Testis (tissue), 2 donors: Measurements from ENCODE around the gene OR6Q1.

Experiments used
- POLR2A ChIP-seq: fragments of 450-650 bp; IDR thresholded peaks from one replicate; pipeline ENCODE4 v1.6.1; 2017; ENCODE audit warnings: antibody characterized with exemption, mild to moderate bottlenecking, moderate library complexity
- TF ChIP-seq, protein P1 (sequence below), 3 experiments: fragments of 450-650 bp in 2 of 3; fragments of 200-600 bp in 1 of 3; sonication (generic) in 1 of 3; IDR thresholded peaks; one replicate each; pipeline ENCODE4 v1.5.1; 2016 to 2019; ENCODE audit warnings: antibody characterized with exemption in 3 of 3, mild to moderate bottlenecking in 2 of 3, moderate library complexity in 1 of 3

DNA sequence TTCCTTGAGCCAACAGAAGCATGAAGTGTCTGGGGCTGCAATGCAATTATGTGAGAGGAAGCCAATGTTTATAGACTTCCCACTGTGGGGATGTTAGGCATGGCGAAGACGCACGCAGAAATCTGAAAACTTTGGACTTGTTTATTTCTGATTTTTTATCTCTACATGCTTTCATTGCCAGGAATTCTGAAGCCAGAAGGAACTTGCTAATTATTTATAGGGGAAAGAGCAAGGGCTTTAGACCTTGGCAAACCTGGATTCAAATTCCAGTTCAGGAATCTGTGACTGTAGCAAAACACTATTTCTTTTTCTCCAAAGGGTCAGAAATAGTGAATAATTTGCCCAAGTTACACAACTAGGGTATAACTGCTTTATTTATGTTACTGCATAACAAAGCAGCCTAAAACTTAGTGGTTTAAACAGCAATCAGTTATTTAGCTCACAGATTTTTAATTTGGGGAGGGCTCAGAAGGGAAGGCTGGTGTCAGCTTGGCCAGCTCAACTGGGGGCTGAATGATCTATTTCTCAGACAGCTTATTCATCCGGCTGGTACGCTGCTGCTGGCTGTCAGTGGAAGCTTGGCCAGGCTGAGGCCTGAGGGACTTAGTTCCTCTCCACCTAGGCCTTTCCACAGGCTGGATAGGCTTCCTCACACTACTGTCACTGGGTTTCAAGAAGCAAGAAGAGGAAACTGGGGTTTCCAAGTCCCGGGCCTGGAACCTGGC, 1.9 kb upstream of the OR6Q1 start:
- TF ChIP-seq, protein P1, sequence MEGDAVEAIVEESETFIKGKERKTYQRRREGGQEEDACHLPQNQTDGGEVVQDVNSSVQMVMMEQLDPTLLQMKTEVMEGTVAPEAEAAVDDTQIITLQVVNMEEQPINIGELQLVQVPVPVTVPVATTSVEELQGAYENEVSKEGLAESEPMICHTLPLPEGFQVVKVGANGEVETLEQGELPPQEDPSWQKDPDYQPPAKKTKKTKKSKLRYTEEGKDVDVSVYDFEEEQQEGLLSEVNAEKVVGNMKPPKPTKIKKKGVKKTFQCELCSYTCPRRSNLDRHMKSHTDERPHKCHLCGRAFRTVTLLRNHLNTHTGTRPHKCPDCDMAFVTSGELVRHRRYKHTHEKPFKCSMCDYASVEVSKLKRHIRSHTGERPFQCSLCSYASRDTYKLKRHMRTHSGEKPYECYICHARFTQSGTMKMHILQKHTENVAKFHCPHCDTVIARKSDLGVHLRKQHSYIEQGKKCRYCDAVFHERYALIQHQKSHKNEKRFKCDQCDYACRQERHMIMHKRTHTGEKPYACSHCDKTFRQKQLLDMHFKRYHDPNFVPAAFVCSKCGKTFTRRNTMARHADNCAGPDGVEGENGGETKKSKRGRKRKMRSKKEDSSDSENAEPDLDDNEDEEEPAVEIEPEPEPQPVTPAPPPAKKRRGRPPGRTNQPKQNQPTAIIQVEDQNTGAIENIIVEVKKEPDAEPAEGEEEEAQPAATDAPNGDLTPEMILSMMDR (IDR thresholded peaks at IDR 0.05): no peak
- TF ChIP-seq POLR2A: no peak
